Measurements from ENCODE around the gene RALGAPA2.

DNA sequence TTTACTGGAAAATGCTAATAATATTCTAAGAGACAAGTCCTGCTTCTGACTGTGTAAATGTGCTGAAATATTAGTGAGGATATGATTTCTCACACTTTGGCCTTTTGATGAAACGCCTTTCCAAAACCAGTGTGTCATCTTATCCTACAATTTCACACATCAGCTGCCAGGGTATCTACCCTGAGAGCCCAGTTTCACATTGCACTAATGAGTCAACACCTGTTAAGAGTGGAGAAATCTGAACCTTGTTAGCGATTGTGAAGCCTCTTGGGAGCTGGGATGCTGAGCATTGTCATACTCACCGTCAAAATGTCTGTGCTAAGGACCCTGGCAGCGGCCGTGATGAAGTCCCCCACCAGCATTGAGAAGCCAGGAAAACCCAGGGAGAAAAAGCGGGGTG is 166.0 kb downstream of the RALGAPA2 start:
- TF ChIP-seq, protein P1, sequence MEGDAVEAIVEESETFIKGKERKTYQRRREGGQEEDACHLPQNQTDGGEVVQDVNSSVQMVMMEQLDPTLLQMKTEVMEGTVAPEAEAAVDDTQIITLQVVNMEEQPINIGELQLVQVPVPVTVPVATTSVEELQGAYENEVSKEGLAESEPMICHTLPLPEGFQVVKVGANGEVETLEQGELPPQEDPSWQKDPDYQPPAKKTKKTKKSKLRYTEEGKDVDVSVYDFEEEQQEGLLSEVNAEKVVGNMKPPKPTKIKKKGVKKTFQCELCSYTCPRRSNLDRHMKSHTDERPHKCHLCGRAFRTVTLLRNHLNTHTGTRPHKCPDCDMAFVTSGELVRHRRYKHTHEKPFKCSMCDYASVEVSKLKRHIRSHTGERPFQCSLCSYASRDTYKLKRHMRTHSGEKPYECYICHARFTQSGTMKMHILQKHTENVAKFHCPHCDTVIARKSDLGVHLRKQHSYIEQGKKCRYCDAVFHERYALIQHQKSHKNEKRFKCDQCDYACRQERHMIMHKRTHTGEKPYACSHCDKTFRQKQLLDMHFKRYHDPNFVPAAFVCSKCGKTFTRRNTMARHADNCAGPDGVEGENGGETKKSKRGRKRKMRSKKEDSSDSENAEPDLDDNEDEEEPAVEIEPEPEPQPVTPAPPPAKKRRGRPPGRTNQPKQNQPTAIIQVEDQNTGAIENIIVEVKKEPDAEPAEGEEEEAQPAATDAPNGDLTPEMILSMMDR (IDR thresholded peaks at IDR 0.05) = no peak
- TF ChIP-seq POLR2A (IDR thresholded peaks at IDR 0.05; ENCODE audit: low read length) = no peak
